ENCODE data around the gene TRAPPC2L. TPM values are rescaled to one million over a fixed set of nuclear protein-coding genes. Genes with fewer than 3 reads are reported as not detected.
"Not testable (repeated sequence)": the region's sequence is repeated elsewhere in the genome, so short reads cannot be mapped to it uniquely, and the experiment has no call there.

Gene TRAPPC2L
- total RNA-seq, 1 donor from 2014 or later, result 26.5 TPM

DNA sequence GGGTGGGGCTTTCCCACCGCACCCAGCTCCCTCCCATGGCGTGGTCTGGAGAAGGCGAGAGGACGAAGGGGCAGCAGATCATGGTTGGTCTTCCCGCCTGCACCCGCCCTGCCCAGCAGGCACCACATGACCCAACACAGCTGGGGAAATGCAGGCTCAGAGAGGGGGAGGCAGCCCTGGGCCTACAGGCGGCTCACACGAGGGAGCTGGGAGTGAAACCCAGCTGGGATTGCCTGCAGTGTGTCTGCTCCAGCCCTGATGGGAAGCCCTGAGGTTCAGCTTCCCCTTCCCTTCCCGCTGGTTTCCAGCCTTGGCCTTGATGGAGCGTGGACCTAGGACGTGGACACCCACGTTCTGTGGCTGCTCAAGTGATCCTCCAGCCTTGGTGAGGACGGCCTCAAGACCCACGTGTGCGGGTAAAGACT is 29.5 kb downstream of the TRAPPC2L start:
- DNase-seq (ENCODE audit: low spot score in 2 of 2), result no peak
- FAIRE-seq, result no peak

DNA sequence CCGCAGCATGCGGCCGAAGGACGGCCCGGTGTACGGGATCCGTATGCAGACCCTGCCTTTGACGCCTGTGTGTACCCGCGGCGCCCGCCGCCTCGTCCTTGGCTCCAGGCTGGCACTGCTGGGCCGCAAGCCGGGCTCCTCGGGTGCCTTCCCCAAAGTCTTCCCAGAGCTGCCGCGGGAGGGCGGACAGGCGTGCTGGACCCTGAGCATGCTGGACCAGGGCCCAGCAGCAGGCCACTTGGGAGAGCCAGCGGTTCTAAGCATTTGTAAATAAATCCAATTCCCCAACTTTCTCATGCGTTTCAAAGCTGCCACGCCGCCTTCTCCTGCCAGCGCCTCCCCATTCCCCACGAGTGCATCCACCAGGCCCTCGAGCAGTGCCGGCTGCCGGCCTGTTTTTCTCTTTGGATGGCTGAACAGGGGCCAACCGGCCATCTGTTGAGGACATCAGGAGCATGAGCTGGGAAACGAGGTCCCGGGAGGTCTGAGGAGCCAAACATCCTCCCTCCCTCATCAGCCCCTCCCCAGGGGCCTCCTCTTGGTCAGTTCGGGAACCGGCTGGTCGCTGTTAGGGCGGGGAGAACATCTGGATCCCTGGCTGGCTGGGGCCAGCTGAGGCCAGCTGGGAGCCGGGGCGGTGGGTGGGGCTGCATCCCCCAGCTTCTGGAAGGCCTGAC is 30.1 kb downstream of the TRAPPC2L start:
- FAIRE-seq (no peak), DNase-seq (ENCODE audit: low spot score in 2 of 2) (no peak)

DNA sequence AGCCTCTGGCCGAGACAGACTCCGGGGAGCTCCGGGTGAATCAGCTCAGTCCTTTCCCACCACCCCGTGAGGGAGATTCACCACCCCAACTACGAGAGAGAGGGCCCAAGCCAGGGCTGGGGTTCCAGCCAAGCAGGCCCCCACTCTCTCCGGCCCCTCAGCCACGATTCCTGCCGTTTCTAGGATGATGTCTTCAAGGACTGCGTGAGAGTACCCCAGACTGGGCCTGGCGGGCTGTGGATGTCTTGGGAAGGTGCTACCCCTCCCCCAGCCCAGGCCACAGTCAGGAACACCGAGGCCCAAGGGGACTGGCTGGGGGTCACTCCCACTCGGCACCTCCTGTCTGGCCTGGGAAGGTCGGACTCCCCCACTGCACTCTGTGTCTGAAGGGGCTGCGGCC is 31.1 kb downstream of the TRAPPC2L start:
- DNase-seq (ENCODE audit: low spot score in 2 of 2) (no peak), FAIRE-seq (no peak)

DNA sequence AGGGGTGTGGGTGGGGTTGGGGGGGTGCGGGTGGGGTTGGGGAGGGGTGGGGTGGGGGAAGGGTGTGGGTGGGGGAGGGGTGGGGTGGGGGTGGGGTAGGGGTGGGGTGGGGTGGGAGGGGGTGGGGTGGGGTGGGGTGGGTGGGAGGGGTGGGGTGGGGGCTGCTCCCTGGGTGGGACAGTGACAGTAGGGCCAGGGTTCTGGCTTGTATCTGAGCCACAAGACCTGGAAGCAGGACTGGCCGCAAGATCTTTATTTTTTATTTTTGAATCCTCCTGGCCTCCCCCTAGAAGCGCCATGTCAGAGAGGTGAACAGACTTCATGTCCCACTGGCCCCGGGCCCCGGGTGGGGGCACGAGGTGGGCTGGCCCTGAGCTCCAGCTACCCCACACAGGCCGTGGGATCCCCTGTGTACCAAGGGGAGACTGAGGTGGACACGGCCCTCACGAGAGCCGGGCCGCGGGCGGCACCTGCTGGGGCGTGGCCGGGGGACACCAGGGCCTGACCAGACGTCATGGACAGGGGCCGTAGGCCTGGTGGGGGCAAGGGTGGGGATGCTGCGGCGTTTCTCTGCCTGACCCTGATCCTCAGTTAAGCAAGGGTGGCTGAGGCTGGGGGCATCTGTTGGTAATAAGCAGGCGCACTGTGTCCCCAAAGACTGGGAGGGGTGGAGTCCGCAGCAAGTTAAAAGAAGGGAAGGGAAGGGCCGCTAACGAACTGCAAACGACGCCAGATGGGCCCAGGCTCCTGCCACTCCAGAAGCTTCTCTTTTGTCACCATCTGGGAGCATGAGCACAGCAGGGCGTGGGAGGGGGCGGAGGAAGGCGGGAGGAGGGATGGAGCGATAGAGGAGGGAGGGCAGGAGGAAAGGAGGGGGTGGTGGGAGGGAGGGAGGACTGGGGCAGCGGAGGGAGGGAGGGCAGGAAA is 31.8 kb downstream of the TRAPPC2L start:
- no peak for FAIRE-seq
- DNase-seq (ENCODE audit: low spot score in 2 of 2), result no peak

- FAIRE-seq; DNase-seq (ENCODE audit: low spot score in 2 of 2): not testable (repeated sequence)
Measured at GRCh38 chr16:88889702-88890352, 32.9 kb downstream of the TRAPPC2L start.

DNA sequence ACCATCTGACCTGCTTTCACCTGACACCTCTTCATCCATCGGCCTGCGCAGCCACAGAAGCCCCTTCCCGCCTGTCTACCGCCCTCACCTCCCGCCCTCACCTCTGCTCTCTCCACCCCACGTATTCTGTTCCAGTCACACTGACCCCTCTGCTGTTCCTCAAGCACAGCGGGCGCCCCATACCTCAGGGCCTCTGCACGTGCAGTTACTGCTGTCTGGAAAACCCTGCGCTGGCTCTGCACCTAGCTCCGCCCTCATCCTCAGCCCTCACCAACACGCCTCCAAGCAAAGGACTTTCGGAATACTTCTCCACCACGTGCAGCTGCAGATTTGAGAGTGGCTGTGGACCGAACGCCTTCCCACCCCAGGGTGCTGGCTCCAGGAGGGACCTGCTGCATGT is 34.2 kb downstream of the TRAPPC2L start:
- DNase-seq (ENCODE audit: low spot score in 2 of 2), result no peak
- no peak for FAIRE-seq

DNA sequence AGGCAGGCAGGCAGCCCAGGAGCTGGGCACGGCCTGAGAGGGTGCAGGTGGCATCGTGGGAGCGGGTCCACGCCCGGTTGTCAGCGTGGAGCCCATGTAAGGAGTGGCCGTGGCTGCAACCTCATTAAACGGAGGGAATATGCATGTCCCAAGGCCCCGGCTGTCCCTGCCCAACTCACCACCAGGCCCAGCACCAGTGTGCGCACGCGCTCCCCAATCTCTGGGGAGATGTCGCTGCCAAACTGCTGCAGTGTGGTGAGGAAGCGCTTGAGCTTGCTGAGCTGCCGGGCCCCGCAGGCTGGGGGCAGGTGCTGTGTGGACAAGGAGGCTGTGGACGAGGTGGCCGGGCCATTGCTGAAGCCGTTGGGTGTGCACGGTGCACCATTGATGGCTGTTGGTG is 35.1 kb downstream of the TRAPPC2L start:
- FAIRE-seq, result no peak

DNA sequence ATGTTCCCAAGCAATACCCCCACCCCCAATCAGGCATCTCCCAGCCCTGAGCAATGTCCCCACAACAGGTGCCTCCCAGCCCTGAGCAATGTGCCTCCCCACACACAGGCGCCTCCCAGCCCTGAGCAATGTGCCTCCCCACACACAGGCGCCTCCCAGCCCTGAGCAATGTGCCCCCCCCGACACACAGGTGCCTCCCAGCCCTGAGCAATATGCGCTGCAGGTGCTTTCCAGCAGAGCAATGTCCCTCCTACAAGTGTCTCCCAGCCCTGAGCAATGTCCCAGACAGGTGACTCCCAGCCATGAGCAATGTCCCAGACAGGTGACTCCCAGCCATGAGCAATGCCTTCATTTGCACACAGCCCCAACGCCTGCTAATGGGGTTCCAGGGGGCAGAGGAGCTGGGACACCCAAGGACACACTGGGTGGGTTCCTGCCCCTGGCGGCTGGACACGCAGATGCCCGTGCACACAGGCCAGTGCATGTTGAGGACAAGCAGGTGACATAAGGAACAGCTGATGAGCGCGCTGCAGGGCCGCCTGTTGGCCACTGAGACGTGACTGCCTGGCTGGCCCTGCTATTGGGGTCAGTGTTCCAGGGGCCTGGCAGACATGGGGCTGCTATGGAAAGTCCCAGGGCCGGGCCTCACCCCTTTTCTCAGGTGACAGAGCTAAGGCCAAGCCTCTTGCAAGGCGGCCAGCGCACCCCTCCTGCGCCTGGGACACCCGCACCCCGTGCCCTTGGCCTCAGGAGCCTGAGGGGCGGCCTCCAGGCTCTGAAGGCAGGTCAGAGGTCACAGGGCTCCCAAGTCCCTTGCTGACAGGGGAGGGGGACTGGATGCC is 36.4 kb downstream of the TRAPPC2L start:
- FAIRE-seq (no peak), DNase-seq (ENCODE audit: low spot score in 2 of 2) (no peak)

More for the DNA sequence above, 35.1 kb downstream of the TRAPPC2L start:
- no peak for DNase-seq (ENCODE audit: low spot score in 2 of 2)

DNA sequence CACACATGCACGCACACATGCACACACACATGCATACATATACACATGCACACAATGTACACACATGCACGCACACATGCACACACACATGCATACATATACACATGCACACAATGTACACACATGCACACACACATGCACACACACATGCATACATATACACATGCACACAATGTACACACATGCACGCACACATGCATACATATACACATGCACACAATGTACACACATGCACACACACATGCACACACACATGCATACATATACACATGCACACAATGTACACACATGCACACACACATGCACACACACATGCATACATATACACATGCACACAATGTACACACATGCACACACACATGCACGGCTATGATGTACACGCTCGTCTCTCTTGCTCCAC is 37.3 kb downstream of the TRAPPC2L start:
- FAIRE-seq; DNase-seq (ENCODE audit: low spot score in 2 of 2): not testable (repeated sequence)

DNA sequence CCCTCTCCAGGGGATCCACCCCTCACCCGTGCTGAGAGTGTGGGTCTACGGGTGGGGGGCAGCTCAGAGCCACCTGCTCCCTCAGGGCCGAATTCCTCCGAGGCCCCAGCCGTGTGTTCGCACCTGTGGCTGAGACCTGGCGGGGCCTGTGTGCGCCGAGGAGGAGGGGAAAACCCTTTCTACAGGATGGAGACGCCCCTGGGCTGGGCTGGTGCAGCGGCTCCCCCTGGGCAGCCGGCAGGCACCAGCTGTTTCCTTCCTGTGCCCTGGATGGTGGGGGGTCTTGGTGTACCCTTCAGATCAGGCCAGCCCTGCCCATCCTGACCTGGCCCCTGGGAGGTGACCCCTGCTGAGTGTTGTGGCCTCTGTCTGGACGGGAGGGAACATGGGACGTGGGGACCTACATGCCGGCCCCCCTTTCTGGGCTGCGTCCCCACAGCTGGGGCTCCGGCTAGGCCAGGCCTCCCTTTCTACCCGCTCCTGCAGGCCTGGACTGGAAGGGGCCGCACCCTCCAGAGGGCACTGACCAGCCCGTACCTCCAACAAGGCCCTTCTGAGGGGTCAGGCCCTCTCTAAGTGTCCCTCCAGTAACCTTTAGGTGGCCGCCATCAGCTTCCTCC is 37.9 kb downstream of the TRAPPC2L start:
- DNase-seq (ENCODE audit: low spot score in 2 of 2) (no peak), FAIRE-seq (no peak)

- DNase-seq (ENCODE audit: low spot score in 2 of 2) (no peak), FAIRE-seq (no peak)
Measured at GRCh38 chr16:88895335-88895734, 38.4 kb downstream of the TRAPPC2L start.

DNA sequence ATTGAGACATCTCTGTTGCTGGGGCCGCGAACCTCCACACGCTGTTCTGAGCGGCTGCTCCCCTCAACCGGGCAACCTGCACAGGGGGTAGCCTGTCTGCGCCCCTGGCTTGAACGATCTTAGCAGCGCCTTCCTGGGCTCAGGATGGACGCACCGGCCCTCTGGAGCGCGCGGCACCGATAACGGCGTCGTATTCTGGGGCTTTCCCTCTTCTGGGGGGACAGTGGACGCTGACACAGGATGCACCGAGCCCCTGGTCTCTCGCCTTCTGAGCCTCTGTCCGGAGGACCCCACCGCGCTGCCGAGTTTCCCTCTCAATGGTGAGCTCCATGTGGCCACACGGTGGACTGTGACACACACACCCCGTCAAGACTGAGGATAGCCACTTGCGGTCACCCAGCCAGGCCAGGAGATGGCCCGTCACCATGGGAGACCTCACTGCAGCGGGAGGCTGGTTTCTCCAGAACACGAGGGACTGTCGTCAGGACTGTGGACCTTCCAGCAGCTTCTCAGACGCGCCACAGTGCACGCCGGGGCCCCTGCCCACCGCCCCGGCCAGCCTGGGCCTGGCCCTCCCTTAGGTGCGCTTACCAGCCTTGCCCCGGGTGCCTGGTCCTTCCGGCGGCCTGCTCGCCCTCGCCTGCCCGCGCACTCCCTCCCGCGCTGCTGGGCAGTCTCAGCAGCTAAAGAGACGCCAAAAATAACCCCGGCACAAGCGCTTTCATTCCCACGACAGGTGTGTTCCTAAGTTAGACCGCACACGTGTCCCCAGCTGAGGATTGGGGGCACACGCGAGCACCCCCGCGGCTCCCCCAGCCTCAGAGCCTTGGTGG is 39.5 kb downstream of the TRAPPC2L start:
- no peak for DNase-seq (ENCODE audit: low spot score in 2 of 2)
- FAIRE-seq, result no peak

DNA sequence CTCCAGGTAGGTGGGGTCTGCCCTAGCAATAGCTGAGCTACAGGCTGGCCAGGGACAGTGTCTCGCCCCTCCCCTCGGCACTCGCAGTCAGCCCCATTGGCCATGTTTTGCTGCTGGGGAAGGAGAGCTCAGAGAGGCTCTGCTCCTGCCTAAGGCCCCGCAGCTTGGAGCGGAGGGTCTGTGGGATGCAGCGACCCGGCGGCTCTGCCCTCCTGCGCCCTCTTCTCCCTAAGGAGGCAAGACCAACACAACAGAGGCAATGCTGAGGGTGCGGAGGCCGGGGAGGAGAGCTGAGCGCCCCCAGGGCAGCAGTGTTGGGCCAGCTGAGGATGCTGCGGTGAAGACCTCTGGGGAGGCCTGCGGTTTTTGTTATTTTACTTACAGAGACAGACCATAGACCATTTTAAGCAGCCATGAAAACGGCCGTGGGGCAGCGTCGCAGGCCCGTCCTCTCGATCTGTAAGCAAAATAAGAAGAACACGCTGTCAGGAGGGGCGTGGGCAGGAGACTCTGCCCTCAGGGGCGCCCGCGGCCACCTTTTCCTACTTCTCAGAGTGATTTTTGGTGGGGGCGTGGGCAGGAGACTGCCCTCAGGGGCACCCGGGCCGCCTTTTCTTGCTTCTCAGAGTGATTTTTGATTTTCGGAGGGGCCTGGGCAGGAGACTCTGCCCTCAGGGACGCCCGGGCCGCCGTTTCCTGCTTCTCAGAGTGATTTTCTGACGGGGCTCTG is 40.9 kb downstream of the TRAPPC2L start:
- DNase-seq (ENCODE audit: low spot score in 2 of 2), result no peak
- FAIRE-seq, result no peak

- DNase-seq (ENCODE audit: low spot score in 2 of 2), result no peak
- FAIRE-seq, result no peak
Measured at GRCh38 chr16:88899901-88900661, 43.2 kb downstream of the TRAPPC2L start.

DNA sequence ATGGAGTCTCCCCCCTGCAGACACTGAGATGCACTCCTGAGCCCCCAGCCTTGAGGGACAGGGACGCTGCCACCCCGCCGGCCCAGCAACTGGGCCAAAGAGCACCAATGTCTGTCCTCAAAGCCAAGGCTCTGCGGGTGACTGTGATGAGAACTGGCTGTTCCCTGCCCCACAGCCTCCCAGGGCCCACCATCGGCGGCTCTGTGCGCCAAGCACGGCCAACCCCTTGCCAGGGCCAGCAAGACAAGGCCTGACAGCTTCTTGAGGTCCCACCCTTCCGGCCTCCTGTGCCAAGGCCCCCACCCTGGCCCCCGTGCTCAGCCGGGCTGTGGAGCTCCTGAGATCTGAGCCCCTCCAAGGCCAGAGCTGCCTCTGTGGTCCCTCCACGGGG is 43.7 kb downstream of the TRAPPC2L start:
- no peak for DNase-seq (ENCODE audit: low spot score in 2 of 2)
- no peak for FAIRE-seq

GRCh38 chr16:88901718-88902337 is 44.9 kb downstream of the TRAPPC2L start:
- DNase-seq (ENCODE audit: low spot score in 2 of 2) (no peak), FAIRE-seq (no peak)

DNA sequence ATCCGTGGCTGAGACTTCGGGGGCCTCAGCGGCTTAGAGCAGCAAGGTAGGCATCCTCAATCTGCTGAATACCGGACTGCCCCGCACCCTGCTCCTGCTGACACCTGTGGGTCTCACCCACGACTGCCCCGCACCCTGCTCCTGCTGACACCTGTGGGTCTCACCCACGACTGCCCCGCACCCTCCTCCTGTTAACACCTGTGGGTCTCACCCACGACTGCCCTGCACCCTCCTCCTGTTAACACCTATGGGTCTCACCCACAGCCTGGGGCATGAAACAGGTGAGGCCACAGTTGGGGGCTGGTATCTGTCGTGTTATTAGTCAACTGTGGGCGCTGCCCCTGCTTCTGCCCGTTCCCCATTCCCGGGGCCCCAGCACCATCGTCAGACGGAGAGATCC is 45.8 kb downstream of the TRAPPC2L start:
- FAIRE-seq, result no peak
- no peak for DNase-seq (ENCODE audit: low spot score in 2 of 2)

All from frontal cortex (tissue), 4 donors.